Nephron (organoid): ENCODE measurements around the gene MMP11.

Experiments
- H3K27ac Mint-ChIP-seq, 3 experiments: 2 replicates each; pipeline ENCODE4 v1.8.0; 2020; ENCODE audit warnings: mixed read lengths in 3 of 3, mild to moderate bottlenecking in 2 of 3, moderate library complexity in 1 of 3
- H3K27me3 Mint-ChIP-seq: 2 replicates; pipeline ENCODE4 v1.8.0; 2021; ENCODE audit warnings: low read depth, mild to moderate bottlenecking, moderate library complexity, mixed read lengths
- H3K36me3 Mint-ChIP-seq: 2 replicates; pipeline ENCODE4 v1.8.0; 2020; ENCODE audit warnings: low read depth, mixed read lengths
- H3K4me1 Mint-ChIP-seq: 2 replicates; pipeline ENCODE4 v1.8.0; 2020; ENCODE audit warnings: mixed read lengths
- H3K4me3 Mint-ChIP-seq, 3 experiments: 2 replicates each; pipeline ENCODE4 v1.8.0; 2020; ENCODE audit warnings: mild to moderate bottlenecking in 3 of 3, mixed read lengths in 3 of 3, moderate library complexity in 2 of 3
- H3K9me3 Mint-ChIP-seq: 2 replicates; pipeline ENCODE4 v1.8.0; 2020; ENCODE audit warnings: mixed read lengths
- CTCF ChIP-seq, 3 experiments: fragments of 200-600 bp; sonication (generic); IDR thresholded peaks; one replicate each; pipeline ENCODE4 v1.5.0; 2021; ENCODE audit warnings: antibody characterized with exemption in 3 of 3; ENCODE audit not compliant: unreplicated experiment in 3 of 3

The MMP11 gene

GRCh38 chr22:23779731-23780130, 7.1 kb downstream of the MMP11 start:
- Mint-ChIP-seq H3K9me3 (no peaks in the 10 kb centered on the region), H3K4me3 (no peak overlapping the region), H3K27ac (peak overlapping the region in 1 of 3 experiments; percentile 40), H3K4me1 (peaks cover 30% of the 10 kb centered on the region), H3K27me3 (no peaks in the 10 kb centered on the region), H3K36me3 (peaks cover 3% of the 10 kb centered on the region)
- no peak for TF ChIP-seq CTCF (IDR thresholded peaks at IDR 0.05; ENCODE audit: unreplicated experiment in 3 of 3)

- peaks cover 3% of the 10 kb centered on the region for H3K36me3 Mint-ChIP-seq
- no peaks in the 10 kb centered on the region for H3K9me3 Mint-ChIP-seq
- no peaks in the 10 kb centered on the region for H3K27me3 Mint-ChIP-seq
- H3K4me3 Mint-ChIP-seq = no peak overlapping the region
- H3K27ac Mint-ChIP-seq = no peak overlapping the region
- peaks cover 25% of the 10 kb centered on the region for H3K4me1 Mint-ChIP-seq
- no peak for TF ChIP-seq CTCF (IDR thresholded peaks at IDR 0.05; ENCODE audit: unreplicated experiment in 3 of 3)
Observed at GRCh38 chr22:23780146-23780748, 7.6 kb downstream of the MMP11 start.

GRCh38 chr22:23781065-23781464, 8.4 kb downstream of the MMP11 start:
- peaks cover 17% of the 10 kb centered on the region for H3K4me1 Mint-ChIP-seq
- H3K9me3 Mint-ChIP-seq = no peaks in the 10 kb centered on the region
- peak overlapping the region in 1 of 3 experiments; percentile 51 for H3K27ac Mint-ChIP-seq
- peak overlapping the region in 1 of 3 experiments; percentile 28 for H3K4me3 Mint-ChIP-seq
- TF ChIP-seq CTCF (IDR thresholded peaks at IDR 0.05; ENCODE audit: unreplicated experiment in 3 of 3) = no peak
- H3K36me3 Mint-ChIP-seq = peaks cover 3% of the 10 kb centered on the region
- no peaks in the 10 kb centered on the region for H3K27me3 Mint-ChIP-seq

GRCh38 chr22:23781511-23782183, 9.0 kb downstream of the MMP11 start:
- TF ChIP-seq CTCF (IDR thresholded peaks at IDR 0.05; ENCODE audit: unreplicated experiment in 3 of 3) = no peak
- Mint-ChIP-seq H3K4me3 (peak overlapping the region in 1 of 3 experiments; percentile 28), H3K4me1 (peaks cover 18% of the 10 kb centered on the region), H3K27ac (peak overlapping the region in 1 of 3 experiments; percentile 51), H3K27me3 (no peaks in the 10 kb centered on the region), H3K9me3 (no peaks in the 10 kb centered on the region), H3K36me3 (peaks cover 3% of the 10 kb centered on the region)

- Mint-ChIP-seq H3K9me3 (no peaks in the 10 kb centered on the region), H3K36me3 (peaks cover 3% of the 10 kb centered on the region), H3K4me3 (no peak overlapping the region), H3K27me3 (no peaks in the 10 kb centered on the region), H3K27ac (no peak overlapping the region), H3K4me1 (peaks cover 20% of the 10 kb centered on the region)
- TF ChIP-seq CTCF (IDR thresholded peaks at IDR 0.05; ENCODE audit: unreplicated experiment in 3 of 3) = no peak
Observed at GRCh38 chr22:23782252-23782651, 9.6 kb downstream of the MMP11 start.

- no peak for TF ChIP-seq CTCF (IDR thresholded peaks at IDR 0.05; ENCODE audit: unreplicated experiment in 3 of 3)
- no peak overlapping the region for H3K4me3 Mint-ChIP-seq
- H3K9me3 Mint-ChIP-seq = no peaks in the 10 kb centered on the region
- H3K27me3 Mint-ChIP-seq = no peaks in the 10 kb centered on the region
- H3K36me3 Mint-ChIP-seq = peaks cover 3% of the 10 kb centered on the region
- H3K27ac Mint-ChIP-seq = no peak overlapping the region
- peaks cover 24% of the 10 kb centered on the region for H3K4me1 Mint-ChIP-seq
Observed at GRCh38 chr22:23782703-23783102, 10.1 kb downstream of the MMP11 start.
